ENCODE data around the gene RIMBP2.

Gene RIMBP2

GRCh38 chr12:130481392-130481879, 234.7 kb downstream of the RIMBP2 start:
- no peak overlapping the region for H3K4me3 ChIP-seq (replicated peaks in 1 of 2; ENCODE audit: low read depth in 2 of 2, low read length in 2 of 2)
- DNase-seq (ENCODE audit: low read depth in 2 of 2): no peak
- TF ChIP-seq CTCF (IDR thresholded peaks at IDR 0.05; ENCODE audit: low read depth, low read length): no peak

DNA sequence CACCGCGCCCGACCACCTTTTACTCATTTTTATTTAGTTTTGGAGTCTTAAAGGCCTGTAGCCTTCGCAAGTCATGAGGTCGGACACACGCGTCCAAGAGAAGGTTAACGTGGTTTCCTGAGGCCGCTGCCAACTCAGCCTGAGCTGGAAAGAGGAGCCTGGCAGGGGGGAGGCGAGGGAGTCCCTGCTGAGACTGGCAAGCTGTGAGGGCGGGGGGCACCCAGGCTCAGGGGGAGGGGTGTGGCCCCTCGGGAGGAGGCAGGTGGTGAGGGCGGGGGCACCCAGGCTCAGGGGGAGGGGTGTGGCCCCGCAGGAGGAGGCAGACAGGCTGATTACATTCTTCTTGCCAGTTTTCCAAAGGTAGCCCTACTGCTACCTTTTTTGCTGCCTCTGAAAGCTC, 235.2 kb downstream of the RIMBP2 start:
- no peak for DNase-seq (ENCODE audit: low read depth in 2 of 2)
- H3K4me3 ChIP-seq (replicated peaks in 1 of 2; ENCODE audit: low read depth in 2 of 2, low read length in 2 of 2): no peak overlapping the region
- no peak for TF ChIP-seq CTCF (IDR thresholded peaks at IDR 0.05; ENCODE audit: low read depth, low read length)

DNA sequence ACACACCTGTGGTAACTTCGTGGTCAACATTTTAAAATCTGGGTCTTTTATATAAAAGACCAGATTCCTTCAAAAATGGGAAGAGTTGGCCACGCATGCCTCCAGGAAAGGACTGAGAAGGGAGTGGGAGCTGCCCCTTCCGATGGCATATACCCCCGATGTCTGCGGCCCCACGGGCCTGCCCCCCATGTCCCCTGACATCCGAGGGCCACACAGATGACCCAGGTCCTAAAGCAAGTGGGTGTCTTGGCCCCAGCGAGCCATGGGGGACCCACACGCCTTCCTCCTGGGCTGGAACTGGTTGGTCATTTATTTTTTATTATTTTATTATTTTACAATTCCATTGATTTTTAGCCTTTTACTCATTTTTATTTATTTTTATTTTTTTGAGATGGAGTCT, 235.9 kb downstream of the RIMBP2 start:
- no peak for TF ChIP-seq CTCF (IDR thresholded peaks at IDR 0.05; ENCODE audit: low read depth, low read length)
- no peak for DNase-seq (ENCODE audit: low read depth in 2 of 2)
- H3K4me3 ChIP-seq (replicated peaks in 1 of 2; ENCODE audit: low read depth in 2 of 2, low read length in 2 of 2): no peak overlapping the region

GRCh38 chr12:130479401-130480125, 236.5 kb downstream of the RIMBP2 start:
- DNase-seq (ENCODE audit: low read depth in 2 of 2): no peak
- no peak for TF ChIP-seq CTCF (IDR thresholded peaks at IDR 0.05; ENCODE audit: low read depth, low read length)
- no peak overlapping the region for H3K4me3 ChIP-seq (replicated peaks in 1 of 2; ENCODE audit: low read depth in 2 of 2, low read length in 2 of 2)

DNA sequence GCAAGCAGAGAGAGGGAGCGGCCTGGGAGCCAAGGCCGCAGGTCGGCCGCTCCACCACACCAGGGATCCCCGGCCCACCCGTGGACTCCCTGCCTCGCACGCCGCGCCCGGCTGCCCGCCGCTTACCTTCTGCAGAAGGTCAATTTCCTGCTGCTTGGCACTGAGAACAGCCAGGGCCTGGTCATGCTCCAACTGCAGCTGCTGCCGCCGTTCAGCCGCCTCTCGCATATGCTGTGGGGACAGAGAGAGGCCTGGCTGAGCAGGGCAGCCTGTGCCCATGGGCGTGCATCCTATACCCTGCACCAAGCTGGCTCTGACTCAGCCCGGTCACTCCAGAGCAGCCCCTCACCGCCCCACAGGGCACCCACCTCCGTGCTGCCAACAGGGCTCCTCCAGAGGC, 237.3 kb downstream of the RIMBP2 start:
- H3K4me3 ChIP-seq (replicated peaks in 1 of 2; ENCODE audit: low read depth in 2 of 2, low read length in 2 of 2): no peak overlapping the region
- TF ChIP-seq CTCF (IDR thresholded peaks at IDR 0.05; ENCODE audit: low read depth, low read length): no peak
- no peak for DNase-seq (ENCODE audit: low read depth in 2 of 2)

GRCh38 chr12:130477701-130478100, 238.4 kb downstream of the RIMBP2 start:
- TF ChIP-seq CTCF (IDR thresholded peaks at IDR 0.05; ENCODE audit: low read depth, low read length): no peak
- no peak for DNase-seq (ENCODE audit: low read depth in 2 of 2)
- no peak overlapping the region for H3K4me3 ChIP-seq (replicated peaks in 1 of 2; ENCODE audit: low read depth in 2 of 2, low read length in 2 of 2)

DNA sequence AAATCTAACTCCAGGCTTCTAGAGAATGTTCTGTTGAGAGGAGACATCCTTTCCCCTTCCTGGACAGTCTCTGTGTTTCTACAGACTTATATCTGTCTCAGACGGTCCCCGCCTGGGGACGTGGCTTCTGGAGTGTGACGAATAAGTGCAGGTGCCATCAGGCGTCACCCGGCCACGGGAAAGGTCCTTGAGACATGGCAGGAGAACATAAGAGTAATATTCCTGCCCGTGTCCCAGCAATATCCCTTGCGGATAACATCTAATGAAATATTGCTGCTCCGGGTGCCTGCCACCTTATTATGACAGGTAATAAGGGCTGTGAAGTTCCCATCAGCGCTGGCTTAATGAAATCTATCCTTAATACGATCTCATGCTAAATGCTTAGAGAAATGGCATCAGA, 238.8 kb downstream of the RIMBP2 start:
- TF ChIP-seq CTCF (IDR thresholded peaks at IDR 0.05; ENCODE audit: low read depth, low read length): no peak
- H3K4me3 ChIP-seq (replicated peaks in 1 of 2; ENCODE audit: low read depth in 2 of 2, low read length in 2 of 2): no peak overlapping the region
- DNase-seq (ENCODE audit: low read depth in 2 of 2): no peak

Measured in cardiac fibroblast (primary cell).